Large intestine (tissue), 3 donors: ENCODE results near the gene ARF6. TPM values are rescaled to one million over a fixed set of nuclear protein-coding genes. Genes with fewer than 3 reads are reported as not detected.
"Not testable (repeated sequence)": the region's sequence is repeated elsewhere in the genome, so short reads cannot be mapped to it uniquely, and the experiment has no call there.

ENCODE experiments used
- DNase-seq, 2 donors: peaks; one replicate each; pipeline versions ENCODE4 v3.0.0 to v3.0.0-alpha.2; 2013
- H3K27ac ChIP-seq: one replicate; pipeline ENCODE4 v1.5.1; 2013; ENCODE audit warnings: low read length
- H3K27me3 ChIP-seq: 2 replicates; pipeline ENCODE4 v1.6.1; 2013; ENCODE audit warnings: low read length; ENCODE audit not compliant: control insufficient read depth, insufficient read depth
- H3K36me3 ChIP-seq: 2 replicates; pipeline ENCODE4 v1.6.1; 2013; ENCODE audit warnings: low read length; ENCODE audit not compliant: control insufficient read depth, insufficient read depth
- H3K4me1 ChIP-seq: one replicate; pipeline ENCODE4 v1.6.1; 2013; ENCODE audit warnings: low read length; ENCODE audit not compliant: control insufficient read depth, insufficient read depth
- H3K4me3 ChIP-seq: one replicate; pipeline ENCODE4 v1.5.1; 2013; ENCODE audit warnings: low read length
- H3K9me3 ChIP-seq: one replicate; pipeline ENCODE4 v1.6.1; 2013; ENCODE audit warnings: mild to moderate bottlenecking, low read depth, low read length, moderate library complexity; ENCODE audit not compliant: control insufficient read depth
- WGBS: methylation state at CpG from one replicate; pipeline ENCODE4 v1.1.5; 2013; ENCODE audit warnings: low lambda C conversion rate; ENCODE audit not compliant: insufficient coverage; 5-methylcytosine and 5-hydroxymethylcytosine counted together
- polyA plus RNA-seq: library from polyadenylated mRNA; unstranded; fragments of 120-200 nt; gene quantifications from one replicate; pipeline ENCODE4 v1.2.1, GENCODE V29; 2013

Gene ARF6
- polyA plus RNA-seq, 1 donor = 77.2 TPM

GRCh38 chr14:49893309-49894213 lies 679 bp downstream of the ARF6 start:
- DNase-seq = peak; percentile 57 to 77
- Histone ChIP-seq H3K9me3 (no peaks in the 10 kb centered on the region), H3K36me3 (peaks cover 7% of the 10 kb centered on the region), H3K27ac (peak overlapping the region; percentile 98), H3K4me1 (no peaks in the 10 kb centered on the region), H3K4me3 (peak overlapping the region; percentile 77), H3K27me3 (no peaks in the 10 kb centered on the region)
- WGBS = no CpG with 5 or more reads among the region's 85 CpGs

- H3K4me1 ChIP-seq, H3K9me3 ChIP-seq, DNase-seq, H3K36me3 ChIP-seq, H3K27me3 ChIP-seq: not testable (repeated sequence)
- Histone ChIP-seq H3K4me3 (peak overlapping the region; percentile 77), H3K27ac (peak overlapping the region; percentile 98)
- WGBS = 6% methylated on average over 2 of the region's 8 CpGs
These were observed 1.6 kb downstream of the ARF6 start for GRCh38 chr14:49894214-49895107.

- H3K27ac ChIP-seq = peak overlapping the region; percentile 98
- peak overlapping the region; percentile 77 for H3K4me3 ChIP-seq
- H3K36me3 ChIP-seq = peaks cover 7% of the 10 kb centered on the region
- no peaks in the 10 kb centered on the region for H3K27me3 ChIP-seq
- H3K9me3 ChIP-seq = no peaks in the 10 kb centered on the region
- no peaks in the 10 kb centered on the region for H3K4me1 ChIP-seq
- 11% methylated on average over 2 of the region's 4 CpGs for WGBS
- no peak for DNase-seq
These were observed 2.6 kb downstream of the ARF6 start for GRCh38 chr14:49895480-49895879.

- DNase-seq, H3K27me3 ChIP-seq, H3K9me3 ChIP-seq, H3K36me3 ChIP-seq, H3K4me1 ChIP-seq: not testable (repeated sequence)
- peak overlapping the region; percentile 98 for H3K27ac ChIP-seq
- peak overlapping the region; percentile 77 for H3K4me3 ChIP-seq
These were observed 3.4 kb downstream of the ARF6 start for GRCh38 chr14:49896272-49896671.

- H3K27ac ChIP-seq = peak overlapping the region; percentile 44
- H3K27me3 ChIP-seq = no peaks in the 10 kb centered on the region
- WGBS = 57% methylated on average over 1 of the region's 5 CpGs
- H3K9me3 ChIP-seq = no peaks in the 10 kb centered on the region
- H3K4me3 ChIP-seq = peak overlapping the region; percentile 19
- no peaks in the 10 kb centered on the region for H3K4me1 ChIP-seq
- DNase-seq = no peak
- H3K36me3 ChIP-seq = peaks cover 7% of the 10 kb centered on the region
These were observed 4.1 kb downstream of the ARF6 start for GRCh38 chr14:49896966-49897365.

- WGBS = 89% methylated on average over 1 of the region's 1 CpG
- no peaks in the 10 kb centered on the region for H3K9me3 ChIP-seq
- peak overlapping the region; percentile 44 for H3K27ac ChIP-seq
- H3K4me3 ChIP-seq = peak overlapping the region; percentile 19
- peaks cover 7% of the 10 kb centered on the region for H3K36me3 ChIP-seq
- no peaks in the 10 kb centered on the region for H3K27me3 ChIP-seq
- DNase-seq = no peak
- H3K4me1 ChIP-seq = no peaks in the 10 kb centered on the region
These were observed 4.5 kb downstream of the ARF6 start for GRCh38 chr14:49897414-49897813.

- no peak for DNase-seq
- Histone ChIP-seq H3K4me1 (no peaks in the 10 kb centered on the region), H3K27me3 (no peaks in the 10 kb centered on the region), H3K4me3 (no peak overlapping the region), H3K36me3 (peaks cover 7% of the 10 kb centered on the region), H3K9me3 (no peaks in the 10 kb centered on the region), H3K27ac (peak overlapping the region; percentile 44)
- 60% methylated on average over 1 of the region's 1 CpG for WGBS
These were observed 5.1 kb downstream of the ARF6 start for GRCh38 chr14:49897965-49898364.

GRCh38 chr14:49898485-49898884 lies 5.6 kb downstream of the ARF6 start:
- 14% methylated on average over 1 of the region's 2 CpGs for WGBS
- H3K9me3 ChIP-seq = no peaks in the 10 kb centered on the region
- no peak for DNase-seq
- no peak overlapping the region for H3K4me3 ChIP-seq
- H3K36me3 ChIP-seq = peaks cover 7% of the 10 kb centered on the region
- H3K4me1 ChIP-seq = no peaks in the 10 kb centered on the region
- H3K27ac ChIP-seq = peak overlapping the region; percentile 44
- H3K27me3 ChIP-seq = no peaks in the 10 kb centered on the region

- H3K27ac ChIP-seq = no peak overlapping the region
- DNase-seq = no peak
- no CpG with 5 or more reads among the region's 1 CpG for WGBS
- H3K9me3 ChIP-seq = no peaks in the 10 kb centered on the region
- H3K4me3 ChIP-seq = no peak overlapping the region
- no peaks in the 10 kb centered on the region for H3K27me3 ChIP-seq
- no peaks in the 10 kb centered on the region for H3K36me3 ChIP-seq
- no peaks in the 10 kb centered on the region for H3K4me1 ChIP-seq
These were observed 8.1 kb downstream of the ARF6 start for GRCh38 chr14:49900973-49901372.

GRCh38 chr14:49902679-49903246 lies 9.9 kb downstream of the ARF6 start:
- not testable (repeated sequence) for H3K4me1 ChIP-seq, DNase-seq, H3K9me3 ChIP-seq, H3K36me3 ChIP-seq, H3K4me3 ChIP-seq, H3K27me3 ChIP-seq
- peak overlapping the region; percentile 4 for H3K27ac ChIP-seq
- no CpG with 5 or more reads among the region's 24 CpGs for WGBS
